ENCODE measurements around the gene VEPH1.

GRCh38 chr3:157514371-157514895, 11.2 kb upstream of the VEPH1 start:
- TF ChIP-seq POLR2A (IDR thresholded peaks at IDR 0.05; ENCODE audit: low read depth, low read length) (no peak), POLR2AphosphoS5 (IDR thresholded peaks at IDR 0.05; ENCODE audit: low read depth, low read length) (no peak), TAF1 (IDR thresholded peaks at IDR 0.05; ENCODE audit: low read depth, low read length) (no peak), SPI1 (IDR thresholded peaks at IDR 0.05; ENCODE audit: low read depth, low read length) (no peak), POU2F2 (IDR thresholded peaks at IDR 0.05; ENCODE audit: low read depth, low read length) (no peak)
